Activated naive CD8-positive, alpha-beta T cell treated with anti-CD3 and anti-CD28 coated beads, Interleukin-2, amount 50 U/mL, for 16 hours (primary cell): ENCODE data around the gene RAB8B.
"Not testable (repeated sequence)": the region's sequence is repeated elsewhere in the genome, so short reads cannot be mapped to it uniquely, and the experiment has no call there.

Source experiments
- DNase-seq: peaks from one replicate; pipeline ENCODE4 v3.0.0-alpha.2; 2020; ENCODE audit warnings: low read depth, low spot score

The RAB8B gene

DNA sequence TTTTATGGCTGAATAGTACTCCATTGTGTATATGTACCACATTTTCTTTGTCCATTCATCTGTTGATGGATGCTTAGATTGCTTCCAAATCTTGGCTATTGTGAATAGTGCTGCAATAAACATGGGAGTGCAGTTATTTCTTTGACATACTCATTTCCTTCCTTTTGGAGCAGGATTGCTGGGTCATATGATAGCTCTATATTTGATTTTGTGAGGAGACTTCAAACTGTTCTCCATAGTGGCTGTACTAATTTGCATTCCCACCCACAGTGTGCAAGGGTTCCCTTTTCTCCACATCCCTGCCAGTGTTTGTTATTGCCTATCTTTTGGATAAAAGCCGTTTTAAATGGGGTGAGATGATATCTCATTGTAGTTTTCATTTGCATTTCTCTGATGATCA is 47.7 kb downstream of the RAB8B start:
- DNase-seq: not testable (repeated sequence)

DNA sequence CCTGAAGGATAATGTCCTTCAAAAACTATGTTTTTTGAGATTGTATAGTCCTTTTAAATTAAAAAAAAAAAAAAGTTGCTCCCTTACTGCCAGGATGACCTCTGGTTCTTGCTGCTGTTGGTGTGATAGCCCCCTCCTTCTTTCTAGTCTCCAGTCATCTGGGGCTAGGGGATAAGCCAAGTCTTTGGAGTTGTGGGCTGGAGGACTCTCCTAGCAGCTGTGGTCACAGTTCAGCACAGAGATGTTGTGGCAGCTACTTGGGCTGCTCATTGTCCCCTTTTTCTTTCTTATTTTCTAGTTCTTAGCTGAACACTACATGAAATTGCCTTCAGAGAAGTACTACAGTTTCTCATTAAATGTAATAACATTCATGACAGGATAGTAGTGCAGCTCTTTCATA is 48.8 kb downstream of the RAB8B start:
- DNase-seq: no peak

GRCh38 chr15:63238796-63239195 is 49.4 kb downstream of the RAB8B start:
- DNase-seq: no peak

DNA sequence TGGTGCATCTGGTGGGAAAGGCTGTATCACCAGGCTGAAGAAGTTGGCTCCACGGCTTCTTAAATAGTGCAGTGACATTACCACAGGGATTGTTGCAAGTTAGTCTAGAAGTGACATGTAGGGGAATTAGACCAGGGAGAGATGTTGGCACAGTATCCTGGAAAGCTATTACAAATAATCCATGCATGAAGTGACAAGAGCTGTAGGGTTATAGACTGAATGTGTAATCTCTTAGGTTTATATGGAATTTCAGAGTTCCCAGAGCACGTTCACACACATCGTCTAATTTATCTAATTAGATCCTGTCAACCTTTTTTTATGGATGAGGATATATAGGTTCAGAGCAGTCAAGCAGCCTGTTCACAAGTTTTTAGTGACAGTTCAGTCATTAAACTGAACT is 50.7 kb downstream of the RAB8B start:
- no peak for DNase-seq

- DNase-seq: no peak
Measured at GRCh38 chr15:63241316-63241715, 51.9 kb downstream of the RAB8B start.

- no peak for DNase-seq
Measured at GRCh38 chr15:63243101-63243500, 53.7 kb downstream of the RAB8B start.

DNA sequence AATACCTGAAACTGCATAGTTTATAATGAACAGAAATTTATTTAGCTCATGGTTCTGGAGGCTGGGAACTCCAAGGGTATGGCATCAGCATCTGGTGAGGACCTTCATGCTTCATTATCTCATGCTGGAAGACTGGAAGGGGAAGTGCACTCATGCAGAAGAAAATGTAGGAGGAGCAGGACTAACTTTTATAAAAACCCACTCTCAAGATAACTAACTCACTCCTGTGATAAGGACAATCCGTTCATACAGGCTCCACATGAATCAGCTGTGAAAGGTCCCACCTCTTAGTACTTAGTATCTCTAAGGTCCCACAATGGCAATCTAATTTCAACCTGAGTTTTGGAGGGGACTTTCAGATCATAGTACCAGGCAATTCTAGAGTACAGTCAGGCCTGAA is 54.4 kb downstream of the RAB8B start:
- DNase-seq: no peak

- no peak for DNase-seq
Measured at GRCh38 chr15:63244399-63244798, 55.0 kb downstream of the RAB8B start.

- DNase-seq: no peak
Measured at GRCh38 chr15:63244976-63245645, 55.7 kb downstream of the RAB8B start.

DNA sequence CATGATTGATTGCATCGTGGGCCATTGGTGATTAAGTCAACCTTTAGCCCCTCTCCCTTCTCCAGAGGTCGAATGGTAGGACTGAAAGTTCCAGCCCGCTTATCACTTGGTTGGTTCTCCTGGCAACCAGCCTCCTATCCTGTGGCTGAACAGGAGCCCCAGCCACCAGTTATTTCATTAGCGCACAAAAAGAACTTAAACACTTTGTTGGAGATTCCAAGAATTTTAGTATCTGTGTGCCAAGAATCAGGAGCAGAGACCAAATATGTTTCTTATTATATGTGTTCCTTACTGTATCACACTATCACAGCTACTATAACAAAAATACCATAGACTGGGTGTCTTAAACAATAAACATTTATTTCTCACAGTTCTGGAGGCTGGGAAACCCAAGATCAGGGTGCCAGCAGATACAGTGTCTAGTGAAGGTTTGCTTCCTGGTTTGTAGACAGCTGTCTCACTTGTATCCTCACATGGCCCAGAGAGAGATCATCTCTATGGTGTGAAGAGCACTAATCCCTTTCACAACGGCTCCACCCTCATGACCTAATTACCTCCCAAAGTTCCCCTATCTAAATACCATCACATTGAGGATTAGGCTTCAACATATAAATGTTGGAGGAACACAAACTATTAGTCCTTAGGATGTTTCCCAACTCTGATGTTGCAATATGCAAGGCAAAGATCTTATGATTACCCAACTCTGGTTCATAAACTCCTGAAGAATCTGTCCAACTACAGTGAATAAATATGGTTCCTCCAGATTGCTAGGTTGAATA is 57.5 kb downstream of the RAB8B start:
- DNase-seq: no peak

- no peak for DNase-seq
Measured at GRCh38 chr15:63250312-63250965, 61.0 kb downstream of the RAB8B start.

GRCh38 chr15:63251701-63252100 is 62.3 kb downstream of the RAB8B start:
- DNase-seq: no peak

GRCh38 chr15:63252292-63252691 is 62.9 kb downstream of the RAB8B start:
- no peak for DNase-seq

DNA sequence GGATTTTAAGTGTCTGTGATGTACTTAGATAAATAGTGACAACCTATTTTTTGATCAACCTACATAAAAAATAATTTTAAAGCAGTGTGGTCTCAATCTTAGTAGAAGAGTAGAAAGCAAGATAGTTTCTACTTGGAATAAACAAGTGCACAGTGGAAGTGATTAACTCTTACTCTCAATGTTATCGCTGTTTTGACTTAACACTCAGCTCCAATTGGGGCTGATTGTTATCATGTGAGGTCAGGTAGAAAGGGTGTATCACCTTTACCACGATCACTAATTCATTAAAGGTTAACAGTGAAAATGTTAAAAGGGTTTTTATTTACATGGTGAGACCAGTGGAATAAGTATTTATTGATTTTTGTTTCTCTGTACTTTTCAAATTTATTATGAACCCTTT is 65.6 kb downstream of the RAB8B start:
- no peak for DNase-seq

- DNase-seq: no peak
Measured at GRCh38 chr15:63255489-63255990, 66.1 kb downstream of the RAB8B start.

- no peak for DNase-seq
Measured at GRCh38 chr15:63256433-63257274, 67.2 kb downstream of the RAB8B start.

DNA sequence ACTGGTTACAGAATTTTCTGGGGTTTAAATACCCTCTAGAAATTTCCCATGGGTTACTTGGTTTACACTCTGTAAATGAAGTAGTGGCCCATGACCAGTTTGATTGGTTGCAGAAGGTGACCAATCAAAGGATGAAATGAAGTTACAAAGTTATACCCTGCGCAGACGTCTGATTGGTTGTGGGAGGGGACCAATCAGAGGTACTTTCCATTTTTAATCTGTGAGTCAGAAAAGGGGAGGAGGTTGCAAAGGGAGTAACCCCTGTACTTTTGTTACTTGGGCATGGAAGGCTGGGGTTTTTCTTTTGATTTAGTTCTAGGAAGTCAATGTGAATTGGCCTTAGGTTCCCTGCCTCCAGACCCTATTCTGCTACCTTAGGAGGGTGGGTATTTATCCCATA is 69.3 kb downstream of the RAB8B start:
- no peak for DNase-seq

DNA sequence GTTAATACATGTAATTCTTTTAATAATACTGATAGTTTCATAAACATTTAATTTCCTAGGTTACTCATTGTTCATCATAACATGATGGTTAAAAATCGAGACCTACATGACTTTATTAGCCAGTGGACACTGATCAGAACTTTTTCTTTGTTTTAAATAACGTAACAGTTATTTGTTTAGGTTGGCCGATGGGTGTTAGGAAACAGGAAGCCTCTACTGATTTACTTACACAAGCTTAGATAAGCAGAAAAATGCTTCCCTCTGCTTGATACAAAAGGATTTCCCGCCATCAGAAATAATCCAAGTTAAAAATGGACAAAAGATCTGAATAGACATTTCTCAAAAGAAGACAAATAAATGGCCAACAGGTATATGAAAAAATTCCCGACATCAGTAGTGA is 71.4 kb downstream of the RAB8B start:
- no peak for DNase-seq

- no peak for DNase-seq
Measured at GRCh38 chr15:63261311-63261710, 71.9 kb downstream of the RAB8B start.

DNA sequence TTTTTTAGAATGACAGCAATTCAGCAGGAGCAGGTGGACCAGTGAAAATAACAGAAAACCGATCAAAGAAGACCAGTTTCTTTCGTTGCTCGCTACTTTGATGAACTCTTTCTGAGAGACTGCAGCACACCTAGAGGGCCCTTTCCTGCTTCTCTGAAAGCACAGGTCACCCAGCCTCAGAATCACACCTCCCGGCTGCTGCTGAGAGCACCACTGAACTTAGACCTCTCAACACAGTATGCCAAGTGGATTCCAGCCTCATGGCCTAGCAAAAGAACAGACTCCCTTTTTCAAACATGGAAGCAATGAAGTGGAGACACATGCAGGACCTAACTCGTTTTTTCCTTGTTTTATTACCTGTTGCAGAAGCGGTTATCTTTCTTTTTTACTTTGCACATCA is 74.1 kb downstream of the RAB8B start:
- no peak for DNase-seq

GRCh38 chr15:63264688-63265293 is 75.4 kb downstream of the RAB8B start:
- DNase-seq: no peak
